Tongue (tissue), 2 donors: Measurements from ENCODE around the gene TIMM50. TPM values are rescaled to one million over a fixed set of nuclear protein-coding genes. Genes with fewer than 3 reads are reported as not detected.

Experiments used
- DNase-seq: peaks from one replicate; pipeline ENCODE4 v3.0.0-alpha.2; 2015
- total RNA-seq: library from RNA; depleted of rRNA; stranded (reverse); fragments of >200 nt; gene quantifications from one replicate; pipeline ENCODE4 v1.2.3, GENCODE V29; 2014

TIMM50 gene
- total RNA-seq, 1 donor from 2014 or later: 27.1 TPM

- no peak for DNase-seq
These were observed 11.1 kb upstream of the TIMM50 start for GRCh38 chr19:39469567-39469966.

DNA sequence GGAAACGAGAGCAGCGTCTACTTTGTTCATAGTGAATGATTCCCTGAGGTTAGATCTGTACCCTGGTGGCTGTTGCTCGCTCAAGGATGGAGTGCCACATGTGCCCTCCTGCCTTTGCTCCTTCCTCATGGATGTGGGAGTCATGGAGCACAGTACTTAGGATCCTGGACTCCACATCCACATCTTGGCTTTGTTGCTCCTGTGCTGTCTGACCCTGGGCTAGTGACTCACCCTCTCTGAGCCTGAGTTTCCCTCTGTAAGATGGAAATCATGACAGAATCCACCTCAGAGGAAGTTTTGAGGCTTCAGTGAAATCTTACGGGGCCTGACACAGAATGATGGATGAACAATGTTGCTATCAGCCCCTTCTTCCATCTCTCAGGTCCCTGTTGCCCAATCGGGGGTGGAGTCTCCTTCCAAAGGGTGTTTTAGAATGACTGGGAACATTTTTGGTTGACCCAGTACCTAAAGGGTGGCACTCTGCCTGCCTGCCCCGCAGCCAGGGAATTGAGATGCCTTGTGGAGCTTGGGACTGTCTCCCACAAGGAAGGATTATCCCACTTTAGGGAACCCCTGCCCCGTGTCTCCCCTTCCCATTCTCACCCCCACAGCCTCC is 9.8 kb upstream of the TIMM50 start:
- DNase-seq: no peak

DNA sequence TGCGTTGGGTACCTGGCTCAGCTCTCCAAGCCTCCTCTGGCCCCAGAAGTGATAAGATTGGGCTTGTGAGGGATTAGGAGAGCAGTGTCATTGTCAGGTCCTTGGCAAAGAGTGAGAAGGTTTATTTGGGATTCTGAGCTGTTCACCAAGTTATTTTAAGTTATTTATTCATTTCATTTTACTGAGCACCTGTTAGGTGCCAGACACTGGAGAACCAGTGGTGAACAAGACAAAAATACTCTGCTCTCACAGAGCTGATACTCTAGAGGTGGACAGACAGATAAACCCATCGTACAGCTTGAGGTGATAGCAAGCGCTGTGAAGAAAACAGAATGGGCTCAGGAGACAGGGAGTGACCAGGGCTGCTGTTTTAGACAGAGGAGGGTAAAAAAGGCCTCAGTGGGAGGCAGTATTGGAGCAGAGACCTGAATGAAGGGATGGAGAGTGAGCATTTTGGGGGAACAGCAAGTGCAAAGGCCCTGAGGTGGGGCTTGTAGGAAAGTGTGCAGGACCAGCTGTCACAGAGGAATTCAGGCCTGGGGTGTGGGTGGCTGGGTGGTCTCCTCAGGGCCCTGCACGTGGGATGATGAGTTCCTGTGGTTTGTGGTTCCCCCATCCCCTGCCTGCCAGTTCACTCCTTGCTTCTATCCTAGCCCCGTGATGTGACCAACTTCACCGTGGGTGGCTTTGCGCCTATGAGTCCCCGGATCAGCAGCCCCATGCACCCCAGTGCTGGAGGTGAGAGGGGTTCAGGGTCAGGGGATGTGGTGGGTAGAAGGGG is 8.7 kb upstream of the TIMM50 start:
- DNase-seq: no peak

GRCh38 chr19:39472746-39473442 is 7.7 kb upstream of the TIMM50 start:
- DNase-seq: no peak

DNA sequence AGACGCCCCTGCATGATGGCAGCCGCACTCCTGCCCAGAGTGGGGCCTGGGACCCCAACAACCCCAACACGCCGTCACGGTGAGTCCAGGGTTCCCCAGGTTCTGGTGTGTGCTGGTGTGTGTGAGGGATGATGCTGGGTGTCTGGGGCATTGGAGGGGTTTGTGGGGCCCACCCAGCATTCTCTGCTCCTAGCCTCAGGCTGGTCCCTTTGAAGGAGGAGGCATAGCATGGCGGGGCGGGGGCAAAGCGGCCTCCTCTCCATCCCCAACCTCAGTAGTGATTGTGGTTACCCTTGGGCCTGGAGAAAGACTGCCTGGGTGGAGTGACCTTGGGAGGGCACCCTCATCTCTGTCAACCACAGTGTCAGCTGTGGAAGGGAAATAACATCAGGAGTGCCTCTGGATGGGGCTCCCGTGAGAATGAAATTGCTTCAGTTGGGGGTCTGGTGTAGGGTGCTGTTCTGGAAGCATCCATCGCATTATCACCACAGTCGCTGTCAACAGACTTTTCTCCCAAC is 7.1 kb upstream of the TIMM50 start:
- DNase-seq: no peak

DNA sequence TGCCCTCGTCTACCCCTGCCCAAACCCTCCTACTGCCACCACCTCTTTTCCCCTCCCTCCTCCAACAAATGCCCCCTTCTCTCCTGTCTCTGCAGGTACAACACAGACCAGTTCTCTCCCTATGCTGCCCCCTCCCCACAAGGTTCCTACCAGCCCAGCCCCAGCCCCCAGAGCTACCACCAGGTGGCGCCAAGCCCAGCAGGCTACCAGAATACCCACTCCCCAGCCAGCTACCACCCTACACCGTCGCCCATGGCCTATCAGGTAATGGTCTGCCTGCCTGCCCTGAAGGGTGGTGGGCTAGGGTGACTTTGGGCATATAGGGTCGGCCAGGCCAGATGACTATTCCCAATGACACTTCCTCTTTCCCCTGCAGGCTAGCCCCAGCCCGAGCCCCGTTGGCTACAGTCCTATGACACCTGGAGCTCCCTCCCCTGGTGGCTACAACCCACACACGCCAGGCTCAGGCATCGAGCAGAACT is 6.5 kb upstream of the TIMM50 start:
- DNase-seq: peak; percentile 67

DNA sequence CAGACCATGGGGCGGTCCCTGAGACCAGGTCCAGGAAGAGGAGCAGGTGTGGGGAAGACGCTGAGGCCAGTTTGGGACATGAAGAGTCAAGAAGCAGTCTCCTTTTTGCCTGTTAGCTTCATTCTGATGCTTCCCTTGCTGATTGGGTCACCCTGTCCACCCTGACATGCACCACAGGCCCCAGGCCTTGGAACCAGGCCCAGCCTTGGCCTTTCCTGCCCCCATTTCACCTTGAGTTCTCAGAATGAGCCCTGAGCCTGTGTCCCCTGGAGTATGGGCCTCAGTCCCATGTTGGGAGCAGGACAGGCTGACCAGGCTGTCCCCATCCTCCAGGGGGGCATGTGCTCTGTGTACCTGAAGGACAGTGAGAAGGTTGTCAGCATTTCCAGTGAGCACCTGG is 4.9 kb upstream of the TIMM50 start:
- DNase-seq: no peak

DNA sequence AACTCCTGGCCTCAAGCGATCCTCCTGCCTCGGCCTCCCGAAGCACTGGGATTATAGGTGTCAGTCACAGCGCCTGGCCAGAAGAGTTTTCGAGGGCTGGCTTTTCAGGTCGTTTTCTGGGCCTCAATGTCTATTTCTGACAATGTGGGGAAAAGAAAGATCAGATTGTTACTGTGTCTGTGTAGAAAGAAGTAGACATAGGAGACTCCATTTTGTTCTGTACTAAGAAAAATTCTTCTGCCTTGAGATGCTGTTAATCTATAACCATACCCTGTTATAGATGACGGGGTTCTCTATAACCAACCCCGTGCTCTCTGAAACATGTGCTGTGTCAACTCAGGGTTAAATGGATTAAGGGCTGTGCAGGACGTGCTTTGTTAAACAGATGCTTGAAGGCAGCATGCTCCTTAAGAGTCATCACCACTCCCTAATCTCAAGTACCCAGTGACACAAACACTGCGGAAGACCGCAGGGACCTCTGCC is 1.3 kb upstream of the TIMM50 start:
- DNase-seq: peak; percentile 27

DNA sequence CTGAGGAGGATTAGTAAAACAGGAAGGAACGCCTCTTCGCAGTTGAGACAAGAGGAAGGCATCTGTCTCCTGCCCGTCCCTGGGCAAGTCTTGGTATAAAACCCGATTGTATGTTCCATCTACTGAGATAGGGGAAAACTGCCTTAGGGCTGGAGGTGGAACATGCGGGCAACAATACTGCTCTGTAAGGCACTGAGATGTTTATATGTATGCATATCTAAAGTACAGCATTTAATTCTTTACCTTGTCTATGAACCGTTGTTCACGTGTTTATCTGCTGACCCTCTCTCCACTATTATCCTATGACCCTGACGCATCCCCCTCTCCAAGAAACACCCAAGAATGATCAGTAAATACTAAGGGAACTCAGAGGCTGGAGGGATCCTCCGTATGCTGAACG is 722 bp upstream of the TIMM50 start:
- DNase-seq: peak; percentile 4

GRCh38 chr19:39481229-39481545 is 549 bp downstream of the TIMM50 start:
- no peak for DNase-seq

- DNase-seq: no peak
These were observed 1.0 kb downstream of the TIMM50 start for GRCh38 chr19:39481676-39482075.

DNA sequence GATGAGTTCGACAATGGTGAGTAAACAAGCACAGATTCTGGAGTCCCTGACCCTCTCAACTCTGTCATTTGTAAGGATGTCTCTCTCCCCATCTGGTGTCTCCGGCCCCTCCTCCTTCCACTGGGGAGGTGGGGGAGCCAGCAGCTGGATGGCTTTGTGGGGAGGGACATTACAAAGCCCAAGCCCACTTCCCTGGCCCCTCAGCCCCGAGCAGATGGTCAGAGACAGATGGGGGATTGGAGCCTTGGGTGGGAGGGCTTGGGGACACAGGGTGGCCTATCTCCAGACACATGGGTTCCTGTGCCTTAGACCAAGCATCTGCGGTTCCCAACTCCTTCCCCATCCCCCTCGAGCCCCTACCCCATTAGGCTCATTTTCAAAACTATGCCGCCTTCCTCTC is 2.5 kb downstream of the TIMM50 start:
- no peak for DNase-seq

DNA sequence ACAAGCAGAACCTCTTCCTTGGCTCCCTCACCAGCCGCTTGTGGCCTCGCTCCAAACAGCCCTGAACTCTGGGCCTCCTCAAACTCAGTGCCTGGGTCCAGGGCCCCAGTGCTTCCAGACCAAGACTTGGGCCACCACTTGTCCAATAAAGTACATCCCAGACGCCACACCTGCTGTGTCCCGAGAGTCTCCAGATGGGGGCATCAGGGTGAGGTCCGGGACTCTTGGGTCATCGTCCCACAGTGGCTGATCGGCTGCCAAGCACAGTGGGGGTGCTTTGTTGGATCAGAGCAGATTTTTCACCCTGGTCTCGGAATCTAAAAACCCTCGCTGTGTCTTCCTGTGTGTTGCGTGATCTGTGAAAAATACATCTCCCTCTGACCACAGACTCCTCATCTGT is 9.1 kb downstream of the TIMM50 start:
- DNase-seq: no peak

- DNase-seq: no peak
These were observed 11.6 kb downstream of the TIMM50 start for GRCh38 chr19:39492225-39492624.

- no peak for DNase-seq
These were observed 12.2 kb downstream of the TIMM50 start for GRCh38 chr19:39492788-39493187.

DNA sequence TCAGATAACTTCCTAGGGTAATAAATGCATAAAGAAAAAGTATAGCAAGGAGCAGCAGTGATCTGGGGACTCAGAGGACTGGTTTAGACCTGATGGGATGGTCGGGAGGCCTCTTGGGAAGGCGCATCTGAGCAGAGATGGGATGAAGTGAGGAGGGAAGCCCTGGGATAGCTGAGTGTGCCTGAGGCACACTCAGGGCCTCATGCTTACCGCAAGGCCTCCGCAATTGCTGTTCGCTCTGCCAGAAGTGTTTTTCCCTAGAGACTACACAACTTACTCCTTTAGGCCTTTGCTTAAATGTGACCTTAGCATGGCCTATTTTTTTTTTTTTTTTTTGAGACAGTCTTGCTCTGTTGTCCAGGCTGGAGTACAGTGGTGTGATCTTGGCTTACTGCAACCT is 14.0 kb downstream of the TIMM50 start:
- no peak for DNase-seq

GRCh38 chr19:39496063-39496462 is 15.4 kb downstream of the TIMM50 start:
- no peak for DNase-seq

DNA sequence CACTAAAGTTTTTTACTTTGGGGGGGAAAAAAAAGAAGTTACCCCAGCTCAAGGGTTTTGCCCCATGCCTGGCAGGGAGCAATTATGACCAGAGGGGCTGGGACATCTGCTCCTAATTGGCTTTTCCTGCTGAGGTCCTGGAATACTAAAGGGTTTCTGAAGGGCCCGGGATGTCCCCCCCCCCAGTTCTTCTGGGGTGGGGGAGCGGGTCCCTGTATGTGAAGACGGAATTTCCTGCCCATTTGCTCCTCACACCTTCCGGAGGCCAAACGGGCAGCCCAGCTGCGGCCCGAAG is 17.0 kb downstream of the TIMM50 start:
- no peak for DNase-seq

GRCh38 chr19:39497996-39498797 is 17.6 kb downstream of the TIMM50 start:
- peak; percentile 68 for DNase-seq

DNA sequence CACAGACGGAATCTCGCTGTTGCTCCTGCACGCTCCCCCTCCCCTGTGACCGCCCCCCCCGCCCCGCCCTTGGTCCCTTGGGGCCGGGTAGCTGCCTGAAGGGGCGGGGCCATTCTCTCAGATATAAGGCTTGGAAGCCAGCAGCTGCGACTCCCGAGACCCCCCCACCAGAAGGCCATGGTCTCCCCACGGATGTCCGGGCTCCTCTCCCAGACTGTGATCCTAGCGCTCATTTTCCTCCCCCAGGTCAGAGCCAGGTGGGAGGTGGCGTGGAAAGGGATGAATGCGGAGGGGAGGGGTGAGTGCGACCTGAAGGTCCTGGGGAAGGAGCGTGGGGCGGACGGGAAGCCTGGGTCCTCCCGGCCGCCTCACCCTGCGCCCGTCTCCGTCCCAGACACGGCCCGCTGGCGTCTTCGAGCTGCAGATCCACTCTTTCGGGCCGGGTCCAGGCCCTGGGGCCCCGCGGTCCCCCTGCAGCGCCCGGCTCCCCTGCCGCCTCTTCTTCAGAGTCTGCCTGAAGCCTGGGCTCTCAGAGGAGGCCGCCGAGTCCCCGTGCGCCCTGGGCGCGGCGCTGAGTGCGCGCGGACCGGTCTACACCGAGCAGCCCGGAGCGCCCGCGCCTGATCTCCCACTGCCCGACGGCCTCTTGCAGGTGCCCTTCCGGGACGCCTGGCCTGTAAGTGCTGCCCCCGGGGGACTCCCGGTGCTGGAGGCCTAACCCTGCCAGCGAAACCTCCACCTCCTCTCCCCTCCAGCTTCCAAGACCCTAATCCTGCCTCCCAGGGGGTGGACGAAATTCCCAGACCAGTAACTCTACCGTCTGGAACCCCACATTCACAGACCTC is 18.4 kb downstream of the TIMM50 start, which contains the start of gene DLL3:
Gene DLL3 (plus strand): TSS at position 150 of the 845 bp plus-strand sequence. CDS start 28 bp downstream, at position 178.
- DNase-seq: no peak

GRCh38 chr19:39499932-39500331 is 19.3 kb downstream of the TIMM50 start:
- no peak for DNase-seq
